Activated naive CD8-positive, alpha-beta T cell treated with anti-CD3 and anti-CD28 coated beads for 36 hours (primary cell): ENCODE results near the gene PPIL6. TPM values are rescaled to one million over a fixed set of nuclear protein-coding genes. Genes with fewer than 3 reads are reported as not detected.

Experiments
- DNase-seq: peaks from one replicate; pipeline ENCODE4 v3.0.0; 2021
- H3K27ac Mint-ChIP-seq: one replicate; pipeline ENCODE4 v1.8.0; 2022; ENCODE audit warnings: mild to moderate bottlenecking, moderate library complexity, mixed read lengths
- H3K27me3 Mint-ChIP-seq: one replicate; pipeline ENCODE4 v1.8.0; 2022; ENCODE audit warnings: mild to moderate bottlenecking, mixed read lengths
- H3K36me3 Mint-ChIP-seq: one replicate; pipeline ENCODE4 v1.8.0; 2021; ENCODE audit warnings: mild to moderate bottlenecking, mixed read lengths
- H3K4me1 Mint-ChIP-seq: one replicate; pipeline ENCODE4 v1.8.0; 2021; ENCODE audit warnings: mixed read lengths
- H3K4me3 Mint-ChIP-seq: one replicate; pipeline ENCODE4 v1.8.0; 2022; ENCODE audit warnings: mild to moderate bottlenecking, moderate library complexity, mixed read lengths
- H3K9me3 Mint-ChIP-seq: one replicate; pipeline ENCODE4 v1.8.0; 2022; ENCODE audit warnings: mixed read lengths
- total RNA-seq, 2 experiments: library from RNA; stranded (reverse); gene quantifications; one replicate each; pipeline ENCODE4 v1.2.3, GENCODE V29; 2021

The PPIL6 gene
- total RNA-seq, 2 experiments from 2014 or later: 0.60 to 0.64 TPM

GRCh38 chr6:109447878-109448555 is 7.6 kb upstream of the PPIL6 start:
- Mint-ChIP-seq H3K4me1 (peaks cover 16% of the 10 kb centered on the region), H3K27me3 (no peaks in the 10 kb centered on the region), H3K4me3 (no peak overlapping the region), H3K27ac (no peak overlapping the region), H3K9me3 (no peaks in the 10 kb centered on the region), H3K36me3 (peaks cover 15% of the 10 kb centered on the region)
- DNase-seq: no peak

- Mint-ChIP-seq H3K36me3 (peaks cover 21% of the 10 kb centered on the region), H3K4me3 (no peak overlapping the region), H3K27me3 (no peaks in the 10 kb centered on the region), H3K9me3 (no peaks in the 10 kb centered on the region), H3K27ac (no peak overlapping the region), H3K4me1 (peaks cover 24% of the 10 kb centered on the region)
- DNase-seq: no peak
Measured at GRCh38 chr6:109447087-109447486, 6.7 kb upstream of the PPIL6 start.

- Mint-ChIP-seq H3K9me3 (no peaks in the 10 kb centered on the region), H3K36me3 (peaks cover 19% of the 10 kb centered on the region), H3K4me3 (no peak overlapping the region), H3K27me3 (no peaks in the 10 kb centered on the region), H3K4me1 (peaks cover 30% of the 10 kb centered on the region), H3K27ac (no peak overlapping the region)
- DNase-seq: no peak
Measured at GRCh38 chr6:109446541-109446940, 6.1 kb upstream of the PPIL6 start.

- H3K27ac Mint-ChIP-seq: no peak overlapping the region
- no peaks in the 10 kb centered on the region for H3K9me3 Mint-ChIP-seq
- H3K4me1 Mint-ChIP-seq: peaks cover 31% of the 10 kb centered on the region
Measured at GRCh38 chr6:109446072-109446471, 5.6 kb upstream of the PPIL6 start.

GRCh38 chr6:109445382-109445781 is 5.0 kb upstream of the PPIL6 start:
- Mint-ChIP-seq H3K27ac (no peak overlapping the region), H3K27me3 (no peaks in the 10 kb centered on the region), H3K4me1 (peaks cover 27% of the 10 kb centered on the region), H3K36me3 (peaks cover 15% of the 10 kb centered on the region), H3K4me3 (no peak overlapping the region), H3K9me3 (no peaks in the 10 kb centered on the region)
- DNase-seq: no peak

More at GRCh38 chr6:109446072-109446471, 5.6 kb upstream of the PPIL6 start:
- Mint-ChIP-seq H3K4me3 (no peak overlapping the region), H3K27me3 (no peaks in the 10 kb centered on the region), H3K36me3 (peaks cover 19% of the 10 kb centered on the region)
- no peak for DNase-seq

GRCh38 chr6:109443425-109443950 is 3.1 kb upstream of the PPIL6 start:
- DNase-seq: no peak
- H3K4me1 Mint-ChIP-seq: peaks cover 21% of the 10 kb centered on the region
- H3K27me3 Mint-ChIP-seq: no peaks in the 10 kb centered on the region
- H3K9me3 Mint-ChIP-seq: no peaks in the 10 kb centered on the region
- H3K36me3 Mint-ChIP-seq: peaks cover 13% of the 10 kb centered on the region
- no peak overlapping the region for H3K27ac Mint-ChIP-seq
- no peak overlapping the region for H3K4me3 Mint-ChIP-seq

- peak overlapping the region; percentile 36 for H3K27ac Mint-ChIP-seq
- peaks cover 13% of the 10 kb centered on the region for H3K36me3 Mint-ChIP-seq
- no peaks in the 10 kb centered on the region for H3K9me3 Mint-ChIP-seq
- no peak for DNase-seq
- H3K4me3 Mint-ChIP-seq: peak overlapping the region; percentile 93
- H3K4me1 Mint-ChIP-seq: peaks cover 20% of the 10 kb centered on the region
- no peaks in the 10 kb centered on the region for H3K27me3 Mint-ChIP-seq
Measured at GRCh38 chr6:109442393-109442924, 2.0 kb upstream of the PPIL6 start.

- H3K9me3 Mint-ChIP-seq: no peaks in the 10 kb centered on the region
- H3K4me1 Mint-ChIP-seq: peaks cover 20% of the 10 kb centered on the region
- H3K36me3 Mint-ChIP-seq: peaks cover 10% of the 10 kb centered on the region
- no peaks in the 10 kb centered on the region for H3K27me3 Mint-ChIP-seq
- peak overlapping the region; percentile 93 for H3K4me3 Mint-ChIP-seq
- peak; percentile 52 for DNase-seq
- H3K27ac Mint-ChIP-seq: peak overlapping the region; percentile 89
Measured at GRCh38 chr6:109441069-109441816, 815 bp upstream of the PPIL6 start.

- Mint-ChIP-seq H3K9me3 (no peaks in the 10 kb centered on the region), H3K36me3 (no peaks in the 10 kb centered on the region), H3K4me1 (peaks cover 3% of the 10 kb centered on the region), H3K27me3 (no peaks in the 10 kb centered on the region), H3K27ac (no peak overlapping the region), H3K4me3 (no peak overlapping the region)
- no peak for DNase-seq
Measured at GRCh38 chr6:109436041-109436440, 4.4 kb downstream of the PPIL6 start.

- H3K9me3 Mint-ChIP-seq: no peaks in the 10 kb centered on the region
- no peaks in the 10 kb centered on the region for H3K4me1 Mint-ChIP-seq
- no peak for DNase-seq
- H3K36me3 Mint-ChIP-seq: no peaks in the 10 kb centered on the region
- no peak overlapping the region for H3K27ac Mint-ChIP-seq
- no peaks in the 10 kb centered on the region for H3K27me3 Mint-ChIP-seq
- no peak overlapping the region for H3K4me3 Mint-ChIP-seq
Measured at GRCh38 chr6:109434456-109434855, 6.0 kb downstream of the PPIL6 start.

GRCh38 chr6:109429496-109429895 is 10.9 kb downstream of the PPIL6 start:
- DNase-seq: no peak

GRCh38 chr6:109428889-109429477 is 11.4 kb downstream of the PPIL6 start:
- Mint-ChIP-seq H3K27me3 (no peaks in the 10 kb centered on the region), H3K27ac (no peak overlapping the region), H3K4me3 (no peak overlapping the region), H3K9me3 (no peaks in the 10 kb centered on the region), H3K36me3 (no peaks in the 10 kb centered on the region), H3K4me1 (no peaks in the 10 kb centered on the region)
- no peak for DNase-seq

More at GRCh38 chr6:109429496-109429895, 10.9 kb downstream of the PPIL6 start:
- Mint-ChIP-seq H3K9me3 (no peaks in the 10 kb centered on the region), H3K27me3 (no peaks in the 10 kb centered on the region), H3K36me3 (no peaks in the 10 kb centered on the region), H3K4me3 (no peak overlapping the region), H3K4me1 (no peaks in the 10 kb centered on the region), H3K27ac (no peak overlapping the region)

GRCh38 chr6:109424946-109425345 is 15.5 kb downstream of the PPIL6 start:
- no peaks in the 10 kb centered on the region for H3K27me3 Mint-ChIP-seq
- H3K4me1 Mint-ChIP-seq: no peaks in the 10 kb centered on the region
- no peak overlapping the region for H3K27ac Mint-ChIP-seq
- no peak overlapping the region for H3K4me3 Mint-ChIP-seq
- H3K36me3 Mint-ChIP-seq: no peaks in the 10 kb centered on the region
- no peak for DNase-seq
- no peaks in the 10 kb centered on the region for H3K9me3 Mint-ChIP-seq

GRCh38 chr6:109421184-109421583 is 19.2 kb downstream of the PPIL6 start:
- Mint-ChIP-seq H3K4me3 (no peak overlapping the region), H3K27ac (no peak overlapping the region)

GRCh38 chr6:109420751-109421150 is 19.7 kb downstream of the PPIL6 start:
- no peaks in the 10 kb centered on the region for H3K27me3 Mint-ChIP-seq
- no peaks in the 10 kb centered on the region for H3K9me3 Mint-ChIP-seq
- no peaks in the 10 kb centered on the region for H3K4me1 Mint-ChIP-seq
- DNase-seq: no peak
- no peak overlapping the region for H3K4me3 Mint-ChIP-seq
- H3K36me3 Mint-ChIP-seq: no peaks in the 10 kb centered on the region
- no peak overlapping the region for H3K27ac Mint-ChIP-seq

More at GRCh38 chr6:109421184-109421583, 19.2 kb downstream of the PPIL6 start:
- H3K36me3 Mint-ChIP-seq: no peaks in the 10 kb centered on the region
- no peaks in the 10 kb centered on the region for H3K4me1 Mint-ChIP-seq
- no peaks in the 10 kb centered on the region for H3K27me3 Mint-ChIP-seq
- DNase-seq: no peak
- H3K9me3 Mint-ChIP-seq: no peaks in the 10 kb centered on the region
